Aorta (tissue), 5 donors: ENCODE results near the gene SKP2. TPM values are rescaled to one million over a fixed set of nuclear protein-coding genes. Genes with fewer than 3 reads are reported as not detected.
"Not testable (repeated sequence)": the region's sequence is repeated elsewhere in the genome, so short reads cannot be mapped to it uniquely, and the experiment has no call there.

ENCODE experiments used
- ATAC-seq: fragments of 200-7000 bp; cut with Tn5 transposase; one replicate; pipeline ENCODE4 v1.9.1; 2022; ENCODE audit warnings: moderate library complexity; ENCODE audit not compliant: low FRiP score
- DNase-seq, 2 donors: peaks; one replicate each; pipeline ENCODE4 v3.0.0-alpha.2; 2020
- H3K27ac ChIP-seq, 2 donors: one replicate each; pipeline ENCODE4 v1.5.1; 2013; ENCODE audit warnings: low read length in 2 of 2, mild to moderate bottlenecking in 2 of 2, moderate library complexity in 2 of 2, control low read depth in 1 of 2, inconsistent platforms in 1 of 2, low read depth in 1 of 2
- H3K27me3 ChIP-seq, 2 donors: one replicate each; pipeline ENCODE4 v1.6.1; 2013; ENCODE audit warnings: control low read depth in 1 of 2, low read length in 1 of 2, mild to moderate bottlenecking in 1 of 2, moderate library complexity in 1 of 2; ENCODE audit not compliant: insufficient read depth in 2 of 2, control insufficient read depth in 1 of 2
- H3K36me3 ChIP-seq, 2 donors: one replicate each; pipeline ENCODE4 v1.6.1; 2013; ENCODE audit warnings: control low read depth in 1 of 2, low read length in 1 of 2, mild to moderate bottlenecking in 1 of 2; ENCODE audit not compliant: insufficient read depth in 2 of 2, control insufficient read depth in 1 of 2
- H3K4me1 ChIP-seq, 2 donors: one replicate each; pipeline ENCODE4 v1.6.1; 2013; ENCODE audit warnings: low read length in 2 of 2, control low read depth in 1 of 2, mild to moderate bottlenecking in 1 of 2, moderate library complexity in 1 of 2; ENCODE audit not compliant: insufficient read depth in 2 of 2, control insufficient read depth in 1 of 2
- H3K4me3 ChIP-seq, 2 donors: one replicate each; pipeline ENCODE4 v1.5.1; 2013; ENCODE audit warnings: low read length in 2 of 2, control low read depth in 1 of 2, mild to moderate bottlenecking in 1 of 2
- H3K9me3 ChIP-seq: one replicate; pipeline ENCODE4 v1.6.1; 2013; ENCODE audit warnings: mild to moderate bottlenecking, low read length; ENCODE audit not compliant: control insufficient read depth
- WGBS, 2 donors: extraction: QIAGEN DNeasy Blood & Tissue Kit; methylation state at CpG; one replicate each; pipeline ENCODE4 v1.1.7; 2013; 5-methylcytosine and 5-hydroxymethylcytosine counted together
- intact Hi-C, 2 donors: fragments of 100-400 bp; cut with DNase I; formaldehyde crosslinking; loops; one replicate each; pipeline versions ENCODE4 v1.14.2 to v1.15.0; 2022
- polyA plus RNA-seq, 2 donors: library from polyadenylated mRNA; stranded (reverse); fragments of 200-250 nt; gene quantifications; one replicate each; pipeline ENCODE4 v1.2.3, GENCODE V29; 2013
- total RNA-seq, 2 donors: library from RNA; stranded (reverse); fragmentation: NEBNext Ultra II Directional; extraction: Animal tissue kit (Norgen Biotek cat#: 25700); gene quantifications; one replicate each; pipeline ENCODE4 v1.2.1, GENCODE V29; 2021
- donor health status: healthy with polysubstance abuse.
- donor health status: Bipolar disorder and iron deficiency.
- donor health status: DM: no; HTN: no; CAD: no.
- donor health status: DM: no; HTN: no; CAD: no.
- donor health status: DM: yes; HTN: yes; CAD: no.

Gene SKP2
- total and polyA plus RNA-seq, 4 donors, result 3.9 to 16.1 (median 6.9) TPM

- ATAC-seq, result not testable (repeated sequence)
Measured at GRCh38 chr5:36198783-36199182, 46.9 kb downstream of the SKP2 start.

GRCh38 chr5:36199620-36200019 lies 47.7 kb downstream of the SKP2 start:
- DNase-seq, result no peak
- no peak overlapping the region for H3K27ac ChIP-seq
- no peaks in the 10 kb centered on the region for H3K27me3 ChIP-seq
- H3K9me3 ChIP-seq, result no peaks in the 10 kb centered on the region
- 22 to 30% methylated on average over 2 of the region's 2 CpGs for WGBS, 2 donors
- H3K4me1 ChIP-seq, result no peaks in the 10 kb centered on the region
- H3K36me3 ChIP-seq, result peaks cover 0 to 2% of the 10 kb centered on the region in 2 donors
- intact Hi-C loops, result no loop called here
- no peak for ATAC-seq
- H3K4me3 ChIP-seq, result no peak overlapping the region

More at GRCh38 chr5:36198783-36199182, 46.9 kb downstream of the SKP2 start:
- H3K9me3 ChIP-seq, H3K36me3 ChIP-seq, intact Hi-C loops, DNase-seq, H3K4me3 ChIP-seq, H3K4me1 ChIP-seq, H3K27me3 ChIP-seq, H3K27ac ChIP-seq: not testable (repeated sequence)
- 69 to 84% methylated on average over 2 of the region's 3 CpGs for WGBS, 2 donors

GRCh38 chr5:36200513-36200912 lies 48.6 kb downstream of the SKP2 start:
- ATAC-seq (no peak), DNase-seq (no peak)
- no peak overlapping the region for H3K4me3 ChIP-seq
- H3K9me3 ChIP-seq, result no peaks in the 10 kb centered on the region
- WGBS, 2 donors, result 85 to 87% methylated on average over 4 of the region's 4 CpGs
- H3K27ac ChIP-seq, result no peak overlapping the region
- no peaks in the 10 kb centered on the region for H3K4me1 ChIP-seq
- peaks cover 0 to 2% of the 10 kb centered on the region in 2 donors for H3K36me3 ChIP-seq
- no peaks in the 10 kb centered on the region for H3K27me3 ChIP-seq
- intact Hi-C loops, result no loop called here

DNA sequence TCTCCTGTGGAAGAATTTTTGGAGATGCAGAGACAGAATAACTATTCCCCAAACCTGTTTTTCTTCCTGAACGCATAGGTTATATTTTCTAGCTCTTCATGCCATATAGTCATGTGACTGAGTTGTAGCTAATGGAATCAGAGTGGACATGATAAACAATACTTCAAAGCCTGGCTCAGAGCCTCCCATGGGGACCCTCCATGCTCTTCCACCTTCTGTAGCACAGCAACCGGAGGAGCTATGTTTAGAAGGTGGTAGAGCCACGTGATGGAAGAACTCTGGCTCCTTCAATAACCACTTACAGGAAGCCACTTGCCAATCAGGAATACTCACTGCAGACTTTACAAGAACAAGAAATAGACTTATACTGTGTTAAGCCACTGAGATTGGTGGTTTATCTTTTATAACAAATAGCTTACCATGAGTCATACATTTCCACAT lies 50.6 kb downstream of the SKP2 start:
- peaks cover 0 to 2% of the 10 kb centered on the region in 2 donors for H3K36me3 ChIP-seq
- intact Hi-C loops, result no loop called here
- WGBS, 2 donors, result 48 to 63% methylated on average over 3 of the region's 3 CpGs

GRCh38 chr5:36205329-36205728 lies 53.4 kb downstream of the SKP2 start:
- intact Hi-C loops, result no loop called here
- no peak for ATAC-seq
- no peaks in the 10 kb centered on the region for H3K4me1 ChIP-seq
- no peaks in the 10 kb centered on the region for H3K27me3 ChIP-seq
- H3K36me3 ChIP-seq, result peaks cover 0 to 2% of the 10 kb centered on the region in 2 donors
- H3K27ac ChIP-seq, result no peak overlapping the region
- 94 to 95% methylated on average over 2 of the region's 2 CpGs for WGBS, 2 donors
- DNase-seq, result no peak
- H3K4me3 ChIP-seq, result no peak overlapping the region
- no peaks in the 10 kb centered on the region for H3K9me3 ChIP-seq

More for the DNA sequence above, 50.6 kb downstream of the SKP2 start:
- Histone ChIP-seq H3K4me1 (no peaks in the 10 kb centered on the region), H3K27me3 (no peaks in the 10 kb centered on the region), H3K4me3 (no peak overlapping the region), H3K27ac (no peak overlapping the region), H3K9me3 (no peaks in the 10 kb centered on the region)
- DNase-seq (peak in 1 of 2 donors; percentile 24), ATAC-seq (no peak)

GRCh38 chr5:36206913-36207312 lies 55.0 kb downstream of the SKP2 start:
- intact Hi-C loops, result no loop called here
- H3K4me3 ChIP-seq, result no peak overlapping the region
- no peaks in the 10 kb centered on the region for H3K4me1 ChIP-seq
- no peak for DNase-seq
- H3K9me3 ChIP-seq, result no peaks in the 10 kb centered on the region
- no peak for ATAC-seq
- no peaks in the 10 kb centered on the region for H3K36me3 ChIP-seq
- no peaks in the 10 kb centered on the region for H3K27me3 ChIP-seq
- H3K27ac ChIP-seq, result no peak overlapping the region

DNA sequence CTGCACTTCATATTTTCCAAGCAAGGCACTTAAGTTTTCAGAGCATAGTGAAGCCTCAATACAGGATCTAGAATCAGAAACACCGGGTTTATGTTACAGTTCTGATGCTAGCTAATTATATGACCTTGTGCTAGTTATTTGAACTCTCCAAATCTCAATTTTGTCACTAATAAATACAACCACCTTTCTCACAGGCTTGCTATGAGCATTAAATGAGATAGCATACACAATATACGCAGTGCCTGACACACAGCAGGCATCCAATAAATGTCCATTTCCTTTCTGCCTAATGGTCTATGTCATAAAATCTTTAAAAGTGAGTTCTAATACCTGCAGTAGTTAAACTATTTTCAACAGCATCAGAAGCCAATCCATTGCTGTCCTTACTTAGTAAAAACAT lies 56.9 kb downstream of the SKP2 start:
- H3K4me3 ChIP-seq, result no peak overlapping the region
- no peak for ATAC-seq
- H3K27ac ChIP-seq, result no peak overlapping the region
- WGBS, 2 donors, result 94 to 98% methylated on average over 2 of the region's 2 CpGs
- H3K9me3 ChIP-seq, result no peaks in the 10 kb centered on the region
- H3K4me1 ChIP-seq, result no peaks in the 10 kb centered on the region
- intact Hi-C loops, result no loop called here
- DNase-seq, result no peak
- peaks cover 0 to 2% of the 10 kb centered on the region in 2 donors for H3K36me3 ChIP-seq
- H3K27me3 ChIP-seq, result no peaks in the 10 kb centered on the region

DNA sequence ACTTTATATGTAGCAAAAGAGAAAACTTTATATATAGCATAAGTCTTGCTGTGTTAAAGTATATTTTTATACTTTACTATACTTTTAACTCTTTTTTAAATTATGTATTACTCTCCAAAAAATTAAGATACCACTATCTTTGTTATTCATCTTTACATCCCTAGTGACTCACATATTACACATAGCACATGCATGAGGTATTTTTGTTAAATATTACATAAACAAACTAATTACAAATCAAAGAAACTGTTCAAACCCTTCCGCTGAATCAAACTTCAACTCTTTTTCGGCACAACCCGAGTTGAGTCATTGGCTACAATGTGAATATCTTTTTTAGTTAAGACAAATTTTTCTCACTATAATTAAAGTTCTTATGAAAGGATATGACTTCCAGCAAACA lies 57.8 kb downstream of the SKP2 start:
- 86 to 88% methylated on average over 3 of the region's 3 CpGs for WGBS, 2 donors
- DNase-seq (no peak), ATAC-seq (no peak)
- Histone ChIP-seq H3K4me3 (no peak overlapping the region), H3K27ac (no peak overlapping the region), H3K4me1 (no peaks in the 10 kb centered on the region), H3K27me3 (no peaks in the 10 kb centered on the region), H3K9me3 (no peaks in the 10 kb centered on the region), H3K36me3 (peaks cover 0 to 2% of the 10 kb centered on the region in 2 donors)
- intact Hi-C loops, result no loop called here

DNA sequence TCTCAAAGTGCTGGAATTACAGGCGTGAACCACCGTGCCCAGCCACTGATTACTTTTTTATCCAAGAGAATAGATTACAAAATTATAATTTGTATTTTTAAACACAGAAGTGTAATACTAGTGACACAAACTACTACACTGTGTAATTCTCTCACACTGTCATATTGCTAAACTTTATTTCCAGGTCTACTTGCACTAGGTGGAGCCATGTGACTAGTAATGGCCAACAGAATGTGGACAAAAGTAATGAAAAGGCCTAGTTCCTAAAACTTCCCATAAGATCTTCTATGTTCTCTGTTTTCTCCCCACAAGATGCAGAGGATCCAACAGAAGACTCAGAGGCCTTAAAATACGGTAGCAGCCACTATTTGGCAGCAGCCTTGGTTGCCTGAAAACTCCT lies 62.5 kb downstream of the SKP2 start:
- no peaks in the 10 kb centered on the region for H3K27me3 ChIP-seq
- H3K36me3 ChIP-seq, result peaks cover 0 to 2% of the 10 kb centered on the region in 2 donors
- WGBS, 2 donors, result 80 to 83% methylated on average over 3 of the region's 3 CpGs
- no peaks in the 10 kb centered on the region for H3K4me1 ChIP-seq
- ATAC-seq (no peak), DNase-seq (no peak)
- no peaks in the 10 kb centered on the region for H3K9me3 ChIP-seq
- H3K27ac ChIP-seq, result no peak overlapping the region
- H3K4me3 ChIP-seq, result no peak overlapping the region
- intact Hi-C loops, result no loop called here
